DOHH2 (cell line): ENCODE data around the gene SLC44A3.

Source experiments
- CTCF ChIP-seq: fragments of 200-600 bp; sonication (generic); IDR thresholded peaks from one replicate; pipeline ENCODE4 v1.5.1; 2014; ENCODE audit warnings: antibody characterized with exemption, mild to moderate bottlenecking, low read depth, low read length; ENCODE audit not compliant: poor library complexity, severe bottlenecking
- EZH2phosphoT487 ChIP-seq: fragments of 200-600 bp; sonication (generic); IDR thresholded peaks from 2 replicates; pipeline ENCODE4 v1.6.1; 2017; ENCODE audit warnings: borderline replicate concordance, mild to moderate bottlenecking, antibody characterized with exemption, low read length, moderate library complexity, mixed read lengths

GRCh38 chr1:94926915-94927404 is 106.8 kb downstream of the SLC44A3 start, which contains the start of gene CNN3:
- no peak for TF ChIP-seq CTCF
- TF ChIP-seq EZH2phosphoT487 = no peak
